Breast epithelium (tissue), 3 donors: ENCODE measurements around the gene GAL3ST1.

ENCODE experiments used
- POLR2AphosphoS5 ChIP-seq, 3 donors: sonication (generic); formaldehyde crosslinking; IDR thresholded peaks; one replicate each; pipeline ENCODE4 v1.6.1; 2017; ENCODE audit warnings: antibody characterized with exemption in 3 of 3
- TF ChIP-seq, protein P1 (sequence below), 3 donors: fragments of 450-650 bp; IDR thresholded peaks; one replicate each; pipeline ENCODE4 v1.5.1; 2016 to 2017; ENCODE audit warnings: antibody characterized with exemption in 3 of 3, mild to moderate bottlenecking in 3 of 3, moderate library complexity in 3 of 3

DNA sequence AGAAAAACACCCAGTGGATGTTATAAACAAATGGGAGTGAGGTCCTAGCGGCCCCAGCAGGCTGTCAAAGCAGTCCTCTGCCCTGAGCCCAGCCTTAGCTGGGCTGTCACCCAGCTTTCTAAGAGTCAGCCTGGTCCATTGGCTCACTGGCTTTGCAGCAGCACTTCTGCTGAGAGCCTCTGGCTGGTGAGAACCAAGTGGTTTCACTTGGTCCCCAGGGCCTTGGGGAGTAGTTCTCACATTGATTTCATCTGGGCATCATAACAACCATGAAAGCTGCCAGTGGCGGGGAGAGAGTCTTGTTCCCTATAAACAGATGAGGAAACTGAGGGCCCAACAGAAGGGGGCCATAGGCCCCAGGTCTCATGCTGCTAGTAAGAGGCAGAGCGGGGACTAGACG is 39.3 kb downstream of the GAL3ST1 start:
- TF ChIP-seq, protein P1, sequence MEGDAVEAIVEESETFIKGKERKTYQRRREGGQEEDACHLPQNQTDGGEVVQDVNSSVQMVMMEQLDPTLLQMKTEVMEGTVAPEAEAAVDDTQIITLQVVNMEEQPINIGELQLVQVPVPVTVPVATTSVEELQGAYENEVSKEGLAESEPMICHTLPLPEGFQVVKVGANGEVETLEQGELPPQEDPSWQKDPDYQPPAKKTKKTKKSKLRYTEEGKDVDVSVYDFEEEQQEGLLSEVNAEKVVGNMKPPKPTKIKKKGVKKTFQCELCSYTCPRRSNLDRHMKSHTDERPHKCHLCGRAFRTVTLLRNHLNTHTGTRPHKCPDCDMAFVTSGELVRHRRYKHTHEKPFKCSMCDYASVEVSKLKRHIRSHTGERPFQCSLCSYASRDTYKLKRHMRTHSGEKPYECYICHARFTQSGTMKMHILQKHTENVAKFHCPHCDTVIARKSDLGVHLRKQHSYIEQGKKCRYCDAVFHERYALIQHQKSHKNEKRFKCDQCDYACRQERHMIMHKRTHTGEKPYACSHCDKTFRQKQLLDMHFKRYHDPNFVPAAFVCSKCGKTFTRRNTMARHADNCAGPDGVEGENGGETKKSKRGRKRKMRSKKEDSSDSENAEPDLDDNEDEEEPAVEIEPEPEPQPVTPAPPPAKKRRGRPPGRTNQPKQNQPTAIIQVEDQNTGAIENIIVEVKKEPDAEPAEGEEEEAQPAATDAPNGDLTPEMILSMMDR (IDR thresholded peaks at IDR 0.05): no peak
- TF ChIP-seq POLR2AphosphoS5 (IDR thresholded peaks at IDR 0.05): no peak
